ENCODE results near the gene KIRREL3.

GRCh38 chr11:126772267-126772666 is 228.3 kb downstream of the KIRREL3 start:
- no peak for TF ChIP-seq CTCF (conservative IDR thresholded peaks at IDR 0.05)
- no peak for TF ChIP-seq EZH2 (IDR thresholded peaks at IDR 0.05; ENCODE audit: low read depth)
